ENCODE data around the gene SPAG16.

DNA sequence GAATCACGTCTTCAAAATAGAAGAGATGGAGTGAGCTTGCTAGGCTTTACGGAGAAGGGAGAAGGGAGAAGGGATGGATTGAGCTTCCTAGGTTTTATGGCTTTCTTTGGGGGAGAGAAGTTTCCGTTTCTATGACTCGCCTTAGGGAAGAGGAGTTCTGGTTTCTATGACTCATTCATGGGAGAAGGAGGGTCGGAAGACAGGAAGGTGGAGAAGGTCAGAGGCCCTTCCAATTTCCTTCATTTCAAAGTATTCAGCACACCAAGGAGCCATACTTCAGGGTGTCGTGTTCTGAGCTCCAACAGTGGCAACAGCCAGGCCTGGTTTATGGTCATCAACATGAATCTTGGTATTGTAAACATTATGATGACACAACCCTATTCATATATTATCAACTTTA lies 841.9 kb downstream of the SPAG16 start:
- TF ChIP-seq POLR2A (IDR thresholded peaks at IDR 0.05; ENCODE audit: low read depth, low read length) (no peak), POLR2AphosphoS5 (IDR thresholded peaks at IDR 0.05; ENCODE audit: low read depth, low read length) (no peak)
